CD14-positive monocyte (primary cell): ENCODE results near the gene CUX1. TPM values are rescaled to one million over a fixed set of nuclear protein-coding genes. Genes with fewer than 3 reads are reported as not detected.

Experiments used
- DNase-seq, 3 donors: peaks; one replicate each; pipeline ENCODE4 v3.0.0-alpha.2; 2011 to 2022
- H2AFZ ChIP-seq: 2 replicates; pipeline ENCODE4 v1.6.0; 2012; ENCODE audit warnings: mild to moderate bottlenecking, low read depth, low read length, inconsistent platforms; ENCODE audit not compliant: insufficient read depth, poor library complexity, severe bottlenecking
- H3K27ac ChIP-seq, 2 donors: 1 replicate in 1 of 2; 2 replicates in 1 of 2; pipeline ENCODE4 v1.5.1; 2012 to 2013; ENCODE audit warnings: low read length in 2 of 2, control low read depth in 1 of 2, inconsistent platforms in 1 of 2, low read depth in 1 of 2, mild to moderate bottlenecking in 1 of 2
- H3K27me3 ChIP-seq, 2 donors: one replicate each; pipeline versions ENCODE4 v1.6.0 to v1.6.1; 2011 to 2013; ENCODE audit warnings: low read length in 2 of 2; ENCODE audit not compliant: control insufficient read depth in 2 of 2, insufficient read depth in 2 of 2
- H3K36me3 ChIP-seq, 2 donors: replicated peaks in 1 of 2; 1 replicate in 1 of 2; 2 replicates in 1 of 2; pipeline versions ENCODE4 v1.5.1 to v1.6.1; 2012 to 2013; ENCODE audit warnings: low read length in 2 of 2, control low read depth in 1 of 2, inconsistent platforms in 1 of 2, mild to moderate bottlenecking in 1 of 2; ENCODE audit not compliant: insufficient read depth in 2 of 2, control insufficient read depth in 1 of 2
- H3K4me1 ChIP-seq, 2 donors: 1 replicate in 1 of 2; 2 replicates in 1 of 2; pipeline versions ENCODE4 v1.5.1 to v1.6.1; 2012 to 2013; ENCODE audit warnings: low read length in 2 of 2, control low read depth in 1 of 2, inconsistent platforms in 1 of 2, mild to moderate bottlenecking in 1 of 2, moderate library complexity in 1 of 2; ENCODE audit not compliant: insufficient read depth in 2 of 2, control insufficient read depth in 1 of 2
- H3K4me2 ChIP-seq: replicated peaks from 2 replicates; pipeline ENCODE3; 2012; ENCODE audit warnings: low read length, moderate library complexity, mild to moderate bottlenecking; ENCODE audit not compliant: poor library complexity, severe bottlenecking; ENCODE audit errors: extremely low read depth
- H3K4me3 ChIP-seq, 3 experiments: fragments of 200-600 bp in 1 of 3; sonication (generic) in 1 of 3; replicated peaks in 1 of 3; 1 replicate in 2 of 3; 2 replicates in 1 of 3; pipeline ENCODE4 v1.5.1; 2011 to 2013; ENCODE audit warnings: low read length in 3 of 3, mild to moderate bottlenecking in 3 of 3, control low read depth in 2 of 3, low read depth in 2 of 3, inconsistent platforms in 1 of 3, moderate library complexity in 1 of 3
- H3K79me2 ChIP-seq: 2 replicates; pipeline ENCODE4 v1.6.0; 2012; ENCODE audit warnings: mild to moderate bottlenecking, control low read depth, inconsistent platforms, low read length, moderate library complexity; ENCODE audit not compliant: insufficient read depth
- H3K9ac ChIP-seq: 2 replicates; pipeline ENCODE4 v1.6.0; 2017; ENCODE audit warnings: low read length, mild to moderate bottlenecking; ENCODE audit not compliant: insufficient read depth, poor library complexity, severe bottlenecking
- H3K9me3 ChIP-seq, 2 donors: replicated peaks in 1 of 2; 1 replicate in 1 of 2; 2 replicates in 1 of 2; pipeline versions ENCODE4 v1.5.1 to v1.6.1; 2012 to 2013; ENCODE audit warnings: low read length in 2 of 2, control low read depth in 1 of 2; ENCODE audit not compliant: control insufficient read depth in 1 of 2, insufficient read depth in 1 of 2
- H4K20me1 ChIP-seq: 2 replicates; pipeline ENCODE4 v1.6.0; 2012; ENCODE audit warnings: mild to moderate bottlenecking, low read length, control low read depth, moderate library complexity; ENCODE audit not compliant: insufficient read depth
- H3K27ac Mint-ChIP-seq, 7 donors: one replicate each; pipeline ENCODE4 v1.8.0; 2020; ENCODE audit warnings: mild to moderate bottlenecking in 7 of 7, mixed read lengths in 7 of 7, moderate library complexity in 6 of 7, inconsistent platforms in 2 of 7
- H3K27me3 Mint-ChIP-seq, 3 donors: one replicate each; pipeline ENCODE4 v1.8.0; 2021 to 2022; ENCODE audit warnings: low read depth in 3 of 3, mild to moderate bottlenecking in 3 of 3, mixed read lengths in 3 of 3, moderate library complexity in 3 of 3, inconsistent platforms in 1 of 3
- H3K36me3 Mint-ChIP-seq, 2 donors: one replicate each; pipeline ENCODE4 v1.8.0; 2020; ENCODE audit warnings: mixed read lengths in 2 of 2, inconsistent platforms in 1 of 2, mild to moderate bottlenecking in 1 of 2
- H3K4me1 Mint-ChIP-seq: one replicate; pipeline ENCODE4 v1.8.0; 2020; ENCODE audit warnings: mild to moderate bottlenecking, mixed read lengths
- H3K4me3 Mint-ChIP-seq, 2 donors: one replicate each; pipeline ENCODE4 v1.8.0; 2020; ENCODE audit warnings: mild to moderate bottlenecking in 2 of 2, mixed read lengths in 2 of 2, moderate library complexity in 1 of 2
- H3K9me3 Mint-ChIP-seq, 7 donors: one replicate each; pipeline ENCODE4 v1.8.0; 2020 to 2022; ENCODE audit warnings: mixed read lengths in 7 of 7, mild to moderate bottlenecking in 6 of 7, moderate library complexity in 6 of 7, inconsistent platforms in 2 of 7
- WGBS: methylation state at CpG from one replicate; pipeline ENCODE4 v1.1.5; 2013; ENCODE audit warnings: missing lambda C conversion rate; ENCODE audit not compliant: insufficient coverage; 5-methylcytosine and 5-hydroxymethylcytosine counted together
- intact Hi-C, 2 donors: fragments of 100-400 bp; cut with micrococcal nuclease; formaldehyde crosslinking; loops; one replicate each; pipeline versions ENCODE4 v1.15.0 to v1.15.1; 2023
- polyA plus RNA-seq, 3 donors: library from polyadenylated mRNA; depleted of rRNA in 1 of 3; unstranded in 2 of 3; stranded (reverse) in 1 of 3; fragments of 300-500 nt in 2 of 3; fragments of >200 nt in 1 of 3; fragmentation: Illumina TruSeq in 2 of 3; gene quantifications; 1 replicate in 2 of 3; 2 replicates in 1 of 3; pipeline ENCODE4 v1.2.3, GENCODE V29; 2012 to 2021
- TF ChIP-seq, protein P1 (sequence below): fragments of 200-600 bp; IDR thresholded peaks from one replicate; pipeline ENCODE4 v1.8.0; 2022; ENCODE audit warnings: antibody characterized with exemption, mild to moderate bottlenecking

Gene CUX1
- polyA plus RNA-seq, 3 donors, result 17.6 to 38.0 (median 28.0) TPM

DNA sequence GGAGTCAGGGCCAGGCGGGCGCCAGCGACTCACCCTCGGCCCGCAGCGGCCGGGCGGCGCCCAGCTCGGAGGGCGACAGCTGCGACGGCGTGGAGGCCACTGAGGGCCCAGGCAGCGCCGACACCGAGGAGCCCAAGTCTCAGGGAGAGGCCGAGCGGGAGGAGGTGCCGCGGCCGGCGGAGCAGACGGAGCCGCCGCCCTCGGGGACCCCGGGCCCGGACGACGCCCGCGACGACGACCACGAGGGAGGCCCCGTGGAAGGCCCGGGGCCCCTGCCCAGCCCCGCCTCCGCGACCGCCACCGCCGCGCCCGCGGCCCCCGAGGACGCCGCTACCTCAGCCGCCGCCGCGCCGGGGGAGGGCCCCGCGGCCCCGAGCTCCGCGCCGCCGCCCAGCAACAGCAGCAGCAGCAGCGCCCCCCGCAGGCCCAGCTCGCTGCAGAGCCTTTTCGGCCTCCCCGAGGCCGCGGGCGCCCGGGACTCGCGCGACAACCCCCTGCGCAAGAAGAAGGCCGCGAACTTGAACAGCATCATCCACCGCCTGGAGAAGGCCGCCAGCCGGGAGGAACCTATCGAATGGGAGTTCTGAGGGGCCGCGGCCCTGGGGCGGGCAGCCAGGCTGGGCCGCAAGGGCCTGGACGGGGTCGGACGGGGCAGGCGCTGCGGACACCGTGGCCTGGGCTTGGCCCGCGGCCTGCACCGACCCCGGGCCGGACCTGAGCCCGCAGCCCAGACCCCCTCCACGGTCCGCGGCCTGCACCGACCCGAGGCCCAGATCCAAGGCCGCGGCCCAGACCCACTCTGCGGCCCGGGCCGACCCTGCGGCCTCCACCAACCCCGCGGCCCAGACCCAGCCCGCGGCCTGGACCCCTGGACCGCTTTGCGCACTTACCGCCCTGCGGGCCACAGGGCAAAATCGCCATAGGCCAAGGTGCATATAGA, 431.3 kb downstream of the CUX1 start:
- Histone ChIP-seq H3K79me2 (no peaks in the 10 kb centered on the region), H3K9ac (no peak overlapping the region), H3K4me3 (no peak overlapping the region), H4K20me1 (peaks cover 36% of the 10 kb centered on the region), H3K4me2 (no peak overlapping the region), H3K27me3 (no peaks in the 10 kb centered on the region), H2AFZ (no peak overlapping the region), H3K27ac (no peak overlapping the region), H3K4me1 (no peaks in the 10 kb centered on the region), H3K36me3 (peaks cover 78 to 92% of the 10 kb centered on the region in 2 donors), H3K9me3 (peaks cover 0 to 3% of the 10 kb centered on the region in 2 donors)
- Mint-ChIP-seq H3K27me3 (peaks cover 0 to 3% (median 2%) of the 10 kb centered on the region in 3 donors), H3K4me3 (no peak overlapping the region), H3K36me3 (peaks cover 52 to 84% of the 10 kb centered on the region in 2 donors), H3K4me1 (no peaks in the 10 kb centered on the region), H3K27ac (no peak overlapping the region), H3K9me3 (peaks cover 0 to 4% (median 0%) of the 10 kb centered on the region in 7 donors)
- no peak for DNase-seq
- TF ChIP-seq, protein P1, sequence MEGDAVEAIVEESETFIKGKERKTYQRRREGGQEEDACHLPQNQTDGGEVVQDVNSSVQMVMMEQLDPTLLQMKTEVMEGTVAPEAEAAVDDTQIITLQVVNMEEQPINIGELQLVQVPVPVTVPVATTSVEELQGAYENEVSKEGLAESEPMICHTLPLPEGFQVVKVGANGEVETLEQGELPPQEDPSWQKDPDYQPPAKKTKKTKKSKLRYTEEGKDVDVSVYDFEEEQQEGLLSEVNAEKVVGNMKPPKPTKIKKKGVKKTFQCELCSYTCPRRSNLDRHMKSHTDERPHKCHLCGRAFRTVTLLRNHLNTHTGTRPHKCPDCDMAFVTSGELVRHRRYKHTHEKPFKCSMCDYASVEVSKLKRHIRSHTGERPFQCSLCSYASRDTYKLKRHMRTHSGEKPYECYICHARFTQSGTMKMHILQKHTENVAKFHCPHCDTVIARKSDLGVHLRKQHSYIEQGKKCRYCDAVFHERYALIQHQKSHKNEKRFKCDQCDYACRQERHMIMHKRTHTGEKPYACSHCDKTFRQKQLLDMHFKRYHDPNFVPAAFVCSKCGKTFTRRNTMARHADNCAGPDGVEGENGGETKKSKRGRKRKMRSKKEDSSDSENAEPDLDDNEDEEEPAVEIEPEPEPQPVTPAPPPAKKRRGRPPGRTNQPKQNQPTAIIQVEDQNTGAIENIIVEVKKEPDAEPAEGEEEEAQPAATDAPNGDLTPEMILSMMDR, result no peak
- WGBS, result 97% methylated on average over 103 of the region's 117 CpGs
- intact Hi-C loops, result no loop called here

DNA sequence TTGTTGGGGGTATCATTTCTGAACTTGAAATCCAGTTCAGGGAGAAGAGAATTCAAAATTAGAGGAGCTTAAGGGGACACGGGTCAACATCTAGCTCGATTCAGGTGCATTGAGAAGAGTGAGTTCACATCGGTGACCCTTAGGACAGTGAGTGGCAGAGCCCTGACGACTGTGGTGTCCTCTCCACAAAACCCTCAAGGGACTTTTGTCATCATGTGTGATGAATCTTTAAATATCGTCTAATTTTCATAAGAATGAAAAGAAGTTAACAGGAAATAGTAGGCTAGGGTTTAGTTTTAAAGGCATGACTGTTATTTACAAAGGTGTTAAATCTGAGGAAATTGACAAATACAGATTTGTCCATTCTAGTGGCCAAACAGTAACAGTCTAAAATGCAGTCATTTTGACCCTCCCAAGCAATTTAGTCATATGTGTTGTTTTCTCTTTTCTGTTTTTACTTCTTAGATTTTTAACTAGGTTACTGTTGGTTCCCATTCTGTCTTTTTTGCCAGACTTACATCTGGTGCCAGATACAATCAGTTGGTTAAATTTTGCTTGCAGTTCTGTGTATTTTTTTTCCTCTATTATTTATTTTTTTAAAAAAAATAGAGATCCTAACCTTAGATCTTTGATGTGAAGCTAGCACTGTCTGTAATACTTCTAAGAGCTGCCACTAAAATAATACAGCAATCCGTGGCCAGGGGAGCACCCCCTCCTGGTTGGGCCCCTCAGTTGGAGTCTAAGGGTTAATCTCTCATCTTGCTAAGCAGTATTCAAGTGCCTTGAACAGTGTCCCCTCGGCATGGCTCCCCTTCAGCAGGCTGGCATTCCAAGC, 434.3 kb downstream of the CUX1 start:
- WGBS, result 88% methylated on average over 2 of the region's 7 CpGs
- H3K27me3 Mint-ChIP-seq, result peaks cover 0 to 4% (median 3%) of the 10 kb centered on the region in 3 donors
- intact Hi-C loops, result no loop called here
- Histone ChIP-seq H4K20me1 (peaks cover 27% of the 10 kb centered on the region), H3K4me1 (no peaks in the 10 kb centered on the region), H2AFZ (no peak overlapping the region), H3K9me3 (peaks cover 0 to 3% of the 10 kb centered on the region in 2 donors), H3K79me2 (no peaks in the 10 kb centered on the region), H3K27ac (no peak overlapping the region), H3K9ac (no peak overlapping the region), H3K27me3 (no peaks in the 10 kb centered on the region), H3K4me3 (no peak overlapping the region), H3K4me2 (no peak overlapping the region), H3K36me3 (peaks cover 59 to 69% of the 10 kb centered on the region in 2 donors)
- H3K9me3 Mint-ChIP-seq, result peaks cover 0 to 4% (median 0%) of the 10 kb centered on the region in 7 donors
- no peaks in the 10 kb centered on the region for H3K4me1 Mint-ChIP-seq
- DNase-seq, result no peak
- TF ChIP-seq, protein P1, result no peak
- H3K4me3 Mint-ChIP-seq, result no peak overlapping the region
- H3K27ac Mint-ChIP-seq, result no peak overlapping the region
- peaks cover 45 to 65% of the 10 kb centered on the region in 2 donors for H3K36me3 Mint-ChIP-seq
